GM21619 (cell line): ENCODE data around the gene DUOXA2.

Experiments
- ATAC-seq: cut with Tn5 transposase; IDR thresholded peaks from one replicate; pipeline ENCODE4 v1.9.1; 2021; ENCODE audit not compliant: unreplicated experiment

DUOXA2 gene

DNA sequence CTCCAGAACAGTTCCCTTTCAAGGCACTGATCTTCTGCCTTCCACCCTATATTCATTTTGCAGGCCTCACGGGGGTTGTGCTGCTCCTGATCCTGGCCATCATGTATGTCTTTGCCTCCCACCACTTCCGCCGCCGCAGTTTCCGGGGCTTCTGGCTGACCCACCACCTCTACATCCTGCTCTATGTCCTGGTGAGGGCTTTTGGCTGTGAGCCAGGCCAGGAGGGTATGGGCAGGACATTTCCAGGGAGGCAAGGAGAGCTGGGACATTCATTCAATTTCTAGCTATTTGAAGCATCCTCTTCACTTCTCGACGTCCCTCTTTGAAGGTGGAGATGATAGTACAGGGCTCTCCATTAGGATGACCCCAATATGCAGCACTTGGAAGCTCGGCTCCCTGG, 41.6 kb downstream of the DUOXA2 start:
- ATAC-seq: no peak

DNA sequence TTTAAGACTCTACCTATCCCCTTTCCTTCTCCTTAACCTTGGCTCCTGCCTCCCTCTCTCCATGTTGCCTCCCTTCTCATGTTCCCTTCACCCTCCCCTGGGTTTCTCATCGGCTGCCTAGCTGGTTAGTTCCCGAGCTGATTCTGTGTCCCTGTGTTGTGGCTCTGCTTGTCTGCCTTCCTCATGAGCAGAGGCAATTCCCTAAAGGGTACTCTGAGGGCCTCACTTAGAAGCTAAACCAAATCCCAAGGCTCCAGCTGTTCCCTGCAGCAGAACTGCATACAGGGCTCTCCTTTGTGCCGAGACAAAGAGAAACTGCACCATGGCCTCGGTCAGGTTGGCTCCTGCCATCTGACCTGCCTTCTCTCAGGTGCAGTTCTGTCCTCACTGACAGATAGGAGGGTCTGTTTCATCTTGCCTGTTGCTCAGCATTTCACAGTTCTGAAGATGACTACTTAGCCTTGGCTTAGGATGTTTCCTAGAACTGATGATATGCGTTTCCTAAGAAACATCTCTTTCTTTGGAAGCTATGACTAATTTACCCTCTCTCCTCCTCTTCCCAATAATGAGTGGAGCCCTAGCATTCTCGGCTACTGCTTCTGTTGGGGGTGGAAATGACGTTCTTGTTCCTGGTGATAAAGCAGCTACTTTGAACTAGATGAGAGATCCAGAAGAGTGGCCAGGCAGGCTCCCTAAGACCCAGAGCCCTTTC, 42.8 kb downstream of the DUOXA2 start:
- ATAC-seq: no peak

DNA sequence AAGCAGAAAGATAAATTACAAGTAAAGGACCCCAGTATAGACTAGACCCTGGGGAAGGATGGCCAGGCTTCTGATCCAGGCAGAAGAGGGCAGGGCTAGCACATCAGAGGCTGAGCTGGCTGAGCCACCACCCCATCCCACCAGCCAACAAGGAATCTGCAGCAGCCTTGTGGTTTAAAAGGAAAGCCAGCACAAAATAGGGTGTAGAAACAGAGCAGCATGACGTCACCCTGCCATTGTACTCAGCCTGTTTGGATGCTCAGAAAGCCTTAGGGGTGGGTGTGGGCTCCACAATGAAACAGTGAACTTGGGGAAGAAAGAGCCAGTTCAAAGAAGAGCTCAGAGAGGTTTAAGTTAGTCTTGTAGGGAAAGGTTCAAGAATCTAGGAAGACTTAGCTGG, 43.8 kb downstream of the DUOXA2 start:
- ATAC-seq: no peak

DNA sequence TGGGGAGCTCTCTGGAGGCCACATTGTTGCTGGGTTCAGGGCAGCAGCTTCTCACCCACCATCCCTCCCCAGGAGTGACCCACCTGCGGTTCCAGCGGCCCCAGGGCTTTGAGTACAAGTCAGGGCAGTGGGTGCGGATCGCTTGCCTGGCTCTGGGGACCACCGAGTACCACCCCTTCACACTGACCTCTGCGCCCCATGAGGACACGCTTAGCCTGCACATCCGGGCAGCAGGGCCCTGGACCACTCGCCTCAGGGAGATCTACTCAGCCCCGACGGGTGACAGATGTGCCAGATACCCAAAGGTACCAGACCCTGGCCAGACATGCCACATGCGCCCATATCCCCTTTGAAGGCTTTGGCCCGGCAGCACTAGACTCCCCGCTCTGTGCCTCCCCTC, 47.5 kb downstream of the DUOXA2 start:
- no peak for ATAC-seq

DNA sequence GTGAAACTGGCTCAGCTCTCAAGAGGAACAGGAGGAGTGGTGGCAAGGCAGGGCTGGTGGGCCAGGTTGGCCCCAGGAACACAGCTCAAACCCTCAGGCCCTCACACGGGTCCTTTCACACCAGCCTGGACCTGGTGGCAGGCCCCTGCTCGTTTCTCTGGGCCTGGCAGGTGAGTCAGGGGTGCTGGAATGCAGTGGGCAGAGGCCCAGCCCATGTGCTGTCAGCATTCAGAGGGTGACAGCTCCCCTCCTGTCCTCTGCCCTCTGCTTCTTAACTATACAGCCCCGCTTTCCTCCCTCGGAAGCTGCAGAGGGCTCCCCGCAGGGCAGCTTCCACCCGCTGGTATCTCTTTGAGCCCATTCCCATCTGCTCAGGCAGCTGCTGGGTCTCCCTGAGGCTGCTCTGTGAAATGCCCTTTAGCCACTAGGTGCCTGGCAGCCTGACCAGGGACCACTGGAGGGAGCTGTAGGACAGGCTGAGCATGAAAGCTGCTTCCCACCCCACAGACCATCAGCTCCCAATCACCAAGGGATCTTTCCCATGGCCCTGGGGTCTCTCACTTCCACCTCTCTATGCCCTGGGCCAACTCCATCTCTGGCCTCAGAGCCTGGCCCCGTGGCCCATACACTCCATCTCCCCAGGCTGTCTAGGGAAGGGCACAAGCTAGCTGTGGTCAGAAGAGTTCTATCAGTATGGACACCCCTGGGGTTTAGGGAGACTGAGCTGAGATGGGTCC, 48.8 kb downstream of the DUOXA2 start:
- ATAC-seq: no peak

DNA sequence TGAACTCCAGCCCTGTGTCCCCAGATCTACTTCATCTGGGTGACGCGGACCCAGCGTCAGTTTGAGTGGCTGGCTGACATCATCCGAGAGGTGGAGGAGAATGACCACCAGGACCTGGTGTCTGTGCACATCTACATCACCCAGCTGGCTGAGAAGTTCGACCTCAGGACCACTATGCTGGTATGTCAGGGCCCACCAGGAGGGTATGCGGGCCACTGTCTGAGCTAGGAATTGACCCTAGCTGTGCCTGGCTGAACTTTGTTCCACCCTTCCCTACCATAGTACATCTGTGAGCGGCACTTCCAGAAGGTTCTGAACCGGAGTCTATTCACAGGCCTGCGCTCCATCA, 49.4 kb downstream of the DUOXA2 start:
- ATAC-seq: no peak

DNA sequence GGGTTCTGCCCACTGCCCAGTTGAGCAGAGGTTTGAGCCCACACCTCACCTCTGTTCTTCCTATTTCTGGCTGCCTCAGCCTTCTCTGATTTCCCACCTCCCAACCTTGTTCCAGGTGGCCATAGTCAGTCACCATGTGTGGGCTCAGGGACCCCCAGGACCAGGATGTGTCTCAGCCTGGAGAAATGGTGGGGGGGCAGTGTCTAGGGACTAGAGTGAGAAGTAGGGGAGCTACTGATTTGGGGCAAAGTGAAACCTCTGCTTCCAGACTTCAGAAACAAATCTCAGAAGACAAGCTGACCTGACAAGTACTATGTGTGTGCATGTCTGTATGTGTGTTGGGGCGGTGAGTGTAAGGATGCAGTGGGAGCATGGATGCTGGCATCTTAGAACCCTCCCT, 50.8 kb downstream of the DUOXA2 start:
- no peak for ATAC-seq

DNA sequence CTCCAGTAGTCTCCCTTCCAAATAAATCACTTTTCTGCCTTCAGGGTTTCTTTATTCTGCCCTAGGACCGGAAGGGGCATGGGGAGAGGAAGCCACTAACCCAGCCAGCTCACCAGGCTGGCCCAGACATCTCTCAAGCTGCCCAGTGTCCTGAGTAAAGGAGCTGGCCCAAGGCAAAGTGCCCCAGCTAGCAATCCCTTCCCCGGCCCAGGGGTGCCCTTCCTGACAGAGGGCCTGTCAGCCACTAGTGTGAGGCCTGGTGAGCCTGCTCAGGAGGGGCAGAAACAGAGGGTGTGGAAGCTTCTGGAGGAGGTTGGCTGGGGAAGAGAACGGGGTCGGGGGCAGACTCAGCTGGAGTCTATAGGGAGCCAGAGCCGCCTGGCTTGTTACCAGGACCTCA, 51.4 kb downstream of the DUOXA2 start:
- ATAC-seq: no peak

DNA sequence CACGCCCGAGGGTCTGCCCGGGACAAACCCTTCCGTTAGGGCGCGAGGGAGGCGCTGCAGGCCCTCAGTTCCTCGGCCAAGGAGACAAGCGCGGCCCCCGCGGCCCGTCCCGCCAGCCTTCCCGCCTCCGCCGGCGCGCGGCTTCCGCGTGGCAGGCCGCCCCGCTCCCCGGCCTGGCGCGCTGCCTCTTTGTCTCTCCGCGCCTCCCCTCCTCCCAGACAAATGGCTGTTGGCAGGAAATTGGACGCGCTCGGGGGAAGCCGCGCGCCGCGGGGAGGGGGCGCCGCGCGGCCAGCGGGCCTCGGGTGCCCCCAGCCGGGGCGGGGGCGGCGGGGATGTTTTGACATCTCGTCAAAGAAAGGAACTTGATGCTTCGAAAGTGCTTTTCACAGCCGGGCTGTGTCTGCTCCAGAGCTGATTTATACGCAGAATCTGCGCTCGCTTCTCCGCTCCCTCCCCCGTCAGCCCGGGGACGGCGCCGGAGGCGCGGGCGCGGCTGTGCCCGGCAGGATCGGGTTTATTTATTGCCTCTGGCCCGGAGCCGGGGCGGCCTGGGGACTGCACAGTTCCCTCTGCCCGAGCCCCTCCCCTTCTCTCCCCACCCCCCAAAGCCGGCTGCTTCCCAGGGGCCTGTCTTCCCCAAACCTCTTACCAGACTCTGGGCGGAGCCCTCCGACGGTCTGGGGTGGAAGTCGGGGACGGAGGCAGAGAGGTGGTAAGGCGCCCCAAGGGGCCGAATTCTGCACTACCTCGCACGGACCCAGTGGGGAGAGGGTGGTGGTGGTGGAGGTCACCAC, 52.9 kb downstream of the DUOXA2 start:
- peak; percentile 94 for ATAC-seq

DNA sequence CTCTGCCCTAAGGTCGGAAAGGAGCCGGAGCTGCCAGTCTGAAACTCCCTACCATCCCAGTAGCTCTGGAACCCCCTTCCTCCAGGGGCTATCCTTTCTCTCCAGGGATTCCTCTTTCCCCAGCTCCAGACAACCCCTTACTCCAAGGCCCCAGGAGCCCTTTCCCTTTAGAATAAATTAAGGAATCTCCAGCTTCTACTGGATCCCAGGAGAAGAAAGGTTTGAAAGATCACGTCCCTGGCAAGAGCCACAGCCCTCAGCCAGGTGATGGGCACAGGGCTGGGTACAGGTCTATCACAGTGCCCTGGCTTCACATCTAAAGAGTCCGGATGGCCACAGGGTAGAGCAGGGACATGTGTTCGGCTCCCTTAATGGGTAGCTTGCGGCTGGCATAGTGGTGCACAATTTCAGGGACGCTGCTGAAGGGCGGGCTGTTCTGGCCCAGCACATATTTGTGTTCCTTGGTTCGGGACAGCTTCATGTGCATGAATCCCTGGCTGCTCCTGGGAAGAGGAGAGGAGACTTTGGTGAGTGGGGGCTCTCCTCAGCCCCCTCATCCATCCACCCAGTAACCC, 53.6 kb downstream of the DUOXA2 start:
- no peak for ATAC-seq
